ENCODE data around the gene SBK1.

The SBK1 gene

GRCh38 chr16:28280881-28281836, 11.2 kb upstream of the SBK1 start:
- no peak for DNase-seq
- intact Hi-C loops (cut with DNase I) = no loop called here

GRCh38 chr16:28282045-28282444, 10.3 kb upstream of the SBK1 start:
- no peak for DNase-seq
- intact Hi-C loops (cut with DNase I) = no loop called here

GRCh38 chr16:28283173-28283572, 9.2 kb upstream of the SBK1 start:
- intact Hi-C loops (cut with DNase I) = no loop called here
- no peak for DNase-seq

GRCh38 chr16:28283798-28284577, 8.3 kb upstream of the SBK1 start:
- intact Hi-C loops (cut with DNase I) = no loop called here
- no peak for DNase-seq

- no peak for DNase-seq
- intact Hi-C loops (cut with DNase I) = no loop called here
Measured at GRCh38 chr16:28285649-28286048, 6.7 kb upstream of the SBK1 start.

- intact Hi-C loops (cut with DNase I) = no loop called here
- no peak for DNase-seq
Measured at GRCh38 chr16:28288114-28288513, 4.2 kb upstream of the SBK1 start.

- no peak for DNase-seq
- intact Hi-C loops (cut with DNase I) = no loop called here
Measured at GRCh38 chr16:28289048-28289447, 3.3 kb upstream of the SBK1 start.

GRCh38 chr16:28289939-28290858, 2.1 kb upstream of the SBK1 start:
- DNase-seq = no peak
- intact Hi-C loops (cut with DNase I) = loop anchor here (10.0 kb wide), 1 partner anchor 75 kb away; the partner anchor contains the start of gene XPO6

GRCh38 chr16:28290859-28291254, 1.5 kb upstream of the SBK1 start:
- no peak for DNase-seq
- intact Hi-C loops (cut with DNase I) = loop anchor here (10.0 kb wide), 1 partner anchor 76 kb away; the partner anchor contains the start of gene XPO6

- no peak for DNase-seq
- intact Hi-C loops (cut with DNase I) = loop anchor here (10.0 kb wide), 1 partner anchor 78 kb away; the partner anchor contains the start of gene XPO6
Measured at GRCh38 chr16:28292731-28293600, 641 bp downstream of the SBK1 start.

GRCh38 chr16:28293601-28293960, 1.3 kb downstream of the SBK1 start:
- intact Hi-C loops (cut with DNase I) = loop anchor here (10.0 kb wide), 1 partner anchor 79 kb away; the partner anchor contains the start of gene XPO6
- peak in 1 of 10 donors; percentile 68 for DNase-seq

- intact Hi-C loops (cut with DNase I) = loop anchor here (10.0 kb wide), 1 partner anchor 79 kb away; the partner anchor contains the start of gene XPO6
- DNase-seq = no peak
Measured at GRCh38 chr16:28294201-28294600, 1.9 kb downstream of the SBK1 start.

GRCh38 chr16:28295276-28295675, 3.0 kb downstream of the SBK1 start:
- peak in 1 of 10 donors; percentile 63 for DNase-seq
- intact Hi-C loops (cut with DNase I) = loop anchor here (10.0 kb wide), 1 partner anchor 80 kb away; the partner anchor contains the start of gene XPO6

- no peak for DNase-seq
- intact Hi-C loops (cut with DNase I) = loop anchor here (10.0 kb wide), 1 partner anchor 83 kb away; the partner anchor contains the start of gene XPO6
Measured at GRCh38 chr16:28297308-28297707, 5.0 kb downstream of the SBK1 start.

GRCh38 chr16:28297784-28298510, 5.6 kb downstream of the SBK1 start:
- intact Hi-C loops (cut with DNase I) = loop anchor here (10.0 kb wide), 1 partner anchor 83 kb away; the partner anchor contains the start of gene XPO6
- DNase-seq = peak in 1 of 10 donors; percentile 41

- DNase-seq = peak in 1 of 10 donors; percentile 70
- intact Hi-C loops (cut with DNase I) = loop anchor here (10.0 kb wide), 1 partner anchor 84 kb away; the partner anchor contains the start of gene XPO6
Measured at GRCh38 chr16:28298511-28298878, 6.2 kb downstream of the SBK1 start.

GRCh38 chr16:28300327-28300726, 8.0 kb downstream of the SBK1 start:
- DNase-seq = no peak
- intact Hi-C loops (cut with DNase I) = no loop called here

- DNase-seq = no peak
- intact Hi-C loops (cut with DNase I) = no loop called here
Measured at GRCh38 chr16:28301154-28301553, 8.8 kb downstream of the SBK1 start.

All from posterior cingulate gyrus (tissue), 11 donors.